SH-SY5Y (cell line): ENCODE measurements around the gene JAKMIP1.

Experiments
- GATA2 ChIP-seq: IDR thresholded peaks from 2 replicates; pipeline ENCODE4 v1.6.1; 2011; ENCODE audit warnings: mild to moderate bottlenecking, low read depth, low read length
- GATA3 ChIP-seq: IDR thresholded peaks from 2 replicates; pipeline ENCODE4 v1.6.1; 2011; ENCODE audit warnings: low read depth, mild to moderate bottlenecking, low read length, moderate library complexity

Gene JAKMIP1

DNA sequence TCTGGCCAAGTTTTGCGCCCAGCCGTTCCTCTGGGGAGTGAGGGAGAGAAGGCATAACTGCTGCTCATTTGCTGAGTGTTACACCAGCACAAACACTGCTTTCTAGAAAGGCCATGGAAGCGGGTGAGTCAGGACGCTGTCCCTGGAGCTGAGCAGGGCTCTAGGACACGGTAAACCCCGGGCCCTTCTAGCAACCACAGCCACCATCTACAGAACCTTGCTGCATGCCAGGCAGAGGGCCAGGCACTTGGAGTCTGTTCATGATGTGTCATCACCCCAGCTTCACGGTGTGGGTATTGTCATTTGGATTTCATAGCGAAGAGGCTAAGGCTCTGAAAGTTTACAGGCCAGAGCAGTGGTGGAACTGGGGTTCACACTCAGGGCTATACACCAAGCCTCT lies 150.4 kb downstream of the JAKMIP1 start:
- TF ChIP-seq GATA2: no peak
- no peak for TF ChIP-seq GATA3

GRCh38 chr4:6049278-6049677 lies 151.1 kb downstream of the JAKMIP1 start:
- TF ChIP-seq GATA3: no peak
- TF ChIP-seq GATA2: no peak

DNA sequence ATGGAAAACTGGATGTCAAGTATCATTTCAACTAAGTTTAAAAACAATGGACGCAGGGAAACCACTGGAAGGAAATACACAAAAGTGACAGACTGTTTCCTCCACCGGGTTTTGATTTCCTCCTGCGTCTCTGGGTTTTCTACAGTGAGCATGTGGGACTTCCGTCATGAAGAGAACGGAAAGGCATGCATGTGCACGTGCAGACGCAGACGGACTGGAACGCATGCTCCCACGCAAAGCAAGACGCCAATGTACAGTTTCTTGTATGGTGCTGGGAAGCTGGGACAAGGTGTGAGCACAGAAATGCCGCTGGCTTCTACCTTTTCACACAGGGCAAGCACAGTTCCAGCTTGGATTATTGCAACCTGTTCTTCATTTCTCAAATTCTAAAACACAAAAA lies 151.8 kb downstream of the JAKMIP1 start:
- TF ChIP-seq GATA3: no peak
- no peak for TF ChIP-seq GATA2

GRCh38 chr4:6047130-6047673 lies 153.1 kb downstream of the JAKMIP1 start:
- TF ChIP-seq GATA2: no peak
- TF ChIP-seq GATA3: no peak

- TF ChIP-seq GATA2: no peak
- TF ChIP-seq GATA3: no peak
Observed at GRCh38 chr4:6046526-6047129, 153.7 kb downstream of the JAKMIP1 start.

GRCh38 chr4:6044805-6045204 lies 155.5 kb downstream of the JAKMIP1 start:
- TF ChIP-seq GATA3: no peak
- TF ChIP-seq GATA2: no peak

GRCh38 chr4:6044276-6044675 lies 156.1 kb downstream of the JAKMIP1 start:
- no peak for TF ChIP-seq GATA2
- TF ChIP-seq GATA3: no peak

DNA sequence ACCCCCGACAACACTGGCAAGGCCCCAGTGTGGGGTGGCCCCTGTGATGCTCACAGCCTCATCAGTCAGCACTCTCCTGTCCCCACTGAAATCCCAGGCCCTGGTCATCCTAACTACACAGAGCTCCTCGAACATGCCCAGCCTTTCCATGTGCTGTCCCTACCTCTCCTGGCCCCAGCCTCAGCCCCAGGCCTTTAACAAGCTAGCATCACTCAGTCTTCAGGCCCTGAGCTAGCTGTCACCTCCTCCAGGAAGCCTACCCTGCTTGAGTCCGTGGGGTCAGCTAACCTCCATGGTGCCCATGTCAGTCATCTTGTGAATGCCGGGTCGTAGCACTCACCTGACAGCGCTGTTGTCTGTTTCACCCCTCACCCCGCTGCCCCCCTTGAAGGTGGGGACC lies 156.5 kb downstream of the JAKMIP1 start:
- no peak for TF ChIP-seq GATA3
- no peak for TF ChIP-seq GATA2

GRCh38 chr4:6043188-6043587 lies 157.2 kb downstream of the JAKMIP1 start:
- TF ChIP-seq GATA2 (no peak), GATA3 (no peak)

- TF ChIP-seq GATA2 (no peak), GATA3 (no peak)
Observed at GRCh38 chr4:6042293-6043063, 157.9 kb downstream of the JAKMIP1 start.

GRCh38 chr4:6041800-6042199 lies 158.5 kb downstream of the JAKMIP1 start:
- TF ChIP-seq GATA3 (no peak), GATA2 (no peak)

GRCh38 chr4:6038711-6039110 lies 161.6 kb downstream of the JAKMIP1 start:
- TF ChIP-seq GATA3 (no peak), GATA2 (no peak)

DNA sequence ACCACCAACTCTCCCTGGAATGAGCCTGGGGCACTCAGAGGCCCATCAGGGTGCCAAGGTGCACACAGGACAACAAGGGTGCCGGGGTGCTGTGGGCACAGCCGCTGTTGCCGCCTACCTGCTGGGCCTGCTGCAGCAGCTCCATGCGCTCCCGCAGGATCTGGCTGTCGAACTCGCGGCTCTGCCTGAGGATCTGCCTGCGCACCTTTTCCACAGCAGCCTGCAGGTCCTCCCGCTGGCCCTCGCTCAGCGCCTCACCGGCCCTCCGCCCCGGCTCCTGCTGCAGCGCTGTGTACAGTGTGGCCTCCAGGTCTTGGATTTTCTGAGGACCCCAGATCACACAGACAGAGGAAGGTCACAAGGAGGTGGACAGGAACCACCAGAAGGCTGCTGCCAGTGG lies 164.6 kb downstream of the JAKMIP1 start:
- TF ChIP-seq GATA3: no peak
- no peak for TF ChIP-seq GATA2

DNA sequence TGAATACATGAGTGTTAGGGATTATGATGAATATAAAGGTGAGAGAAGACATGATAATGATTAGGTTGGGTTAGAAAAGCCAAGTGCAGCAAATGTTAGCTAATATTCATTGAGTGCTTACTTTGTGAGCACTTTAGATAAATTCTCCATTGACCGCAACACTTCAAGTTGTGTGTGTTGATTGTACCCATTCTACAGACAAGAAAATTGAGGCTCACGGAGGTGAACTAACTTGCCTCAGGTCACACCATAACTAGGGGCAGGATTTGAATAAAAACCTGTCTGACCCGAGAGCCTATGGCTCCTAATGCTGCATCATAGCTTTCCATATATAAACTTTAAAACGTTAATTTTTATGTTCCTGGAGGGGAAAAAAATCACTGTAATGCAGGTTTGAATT lies 167.0 kb downstream of the JAKMIP1 start:
- TF ChIP-seq GATA3: no peak
- no peak for TF ChIP-seq GATA2

DNA sequence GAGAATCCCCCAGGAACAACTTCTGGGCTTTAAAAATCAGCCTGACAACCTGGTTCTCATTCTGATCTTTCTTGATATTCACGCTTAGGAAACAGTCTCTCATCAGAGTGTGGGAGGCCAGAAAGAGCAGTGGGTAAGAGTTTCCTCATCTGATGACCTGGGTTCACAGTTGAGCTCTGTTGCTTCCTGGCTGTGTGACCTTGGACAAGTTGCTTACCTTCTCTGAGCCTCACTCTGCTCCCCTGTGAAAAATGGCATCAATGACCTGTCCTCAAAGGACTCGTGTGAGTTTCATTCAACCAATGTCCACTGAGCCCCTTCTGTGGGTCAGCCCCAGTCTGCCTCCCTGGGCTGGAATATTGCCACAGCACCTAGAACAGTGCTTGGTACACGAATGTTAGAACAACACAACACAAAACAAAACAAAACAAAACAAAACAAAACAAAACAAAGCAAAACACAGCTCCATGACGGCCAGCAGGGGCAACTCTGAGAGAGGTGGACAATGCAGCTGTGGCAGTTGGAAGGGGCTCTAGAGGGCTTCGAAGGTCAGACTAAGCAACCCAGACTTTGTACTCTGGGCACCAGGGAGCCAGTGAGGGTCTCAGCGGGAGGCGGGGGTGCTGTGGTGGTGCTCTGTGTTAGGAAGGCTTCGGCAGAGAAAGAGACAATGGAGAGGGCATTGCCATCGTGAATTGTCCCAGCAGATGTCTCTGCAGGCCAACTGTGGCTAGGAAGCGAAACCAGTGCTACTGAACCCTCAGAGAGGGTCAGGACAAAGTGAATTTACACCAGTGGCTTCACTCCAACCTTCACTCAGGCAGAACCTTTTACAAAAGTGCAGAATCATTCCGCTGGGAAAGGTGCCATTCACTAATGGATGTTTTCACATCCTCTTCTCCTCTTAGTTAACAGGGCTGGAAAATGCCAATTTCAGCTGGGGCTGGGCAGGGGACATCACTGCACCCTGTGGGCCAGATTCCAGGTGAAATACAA lies 167.8 kb downstream of the JAKMIP1 start:
- TF ChIP-seq GATA3 (no peak), GATA2 (no peak)
